Adrenal gland (tissue), 12 donors: ENCODE data around the gene AGAP3. TPM values are rescaled to one million over a fixed set of nuclear protein-coding genes. Genes with fewer than 3 reads are reported as not detected.

ENCODE experiments used
- DNase-seq, 7 donors: peaks; one replicate each; pipeline ENCODE4 v3.0.0-alpha.2; 2019 to 2020
- H3K27ac ChIP-seq, 5 donors: fragments of 200-600 bp; sonication (generic) in 4 of 5; 1 replicate in 3 of 5; 2 replicates in 2 of 5; pipeline versions ENCODE4 v1.5.1 to v1.8.0; 2016 to 2020; ENCODE audit warnings: mild to moderate bottlenecking in 1 of 5
- H3K27me3 ChIP-seq: fragments of 200-600 bp; 2 replicates; pipeline ENCODE4 v1.8.0; 2021
- H3K36me3 ChIP-seq, 2 donors: fragments of 200-600 bp; replicated peaks in 1 of 2; 1 replicate in 1 of 2; 2 replicates in 1 of 2; pipeline versions ENCODE4 v1.5.1 to v1.8.0; 2018 to 2022
- H3K4me1 ChIP-seq, 2 donors: fragments of 200-600 bp; replicated peaks in 1 of 2; 1 replicate in 1 of 2; 2 replicates in 1 of 2; pipeline versions ENCODE4 v1.5.1 to v1.8.0; 2018 to 2021
- H3K4me3 ChIP-seq, 4 donors: fragments of 200-600 bp; sonication (generic) in 3 of 4; one replicate each; pipeline ENCODE4 v1.5.1; 2016 to 2018
- H3K9me3 ChIP-seq, 3 donors: fragments of 200-600 bp; sonication (generic) in 1 of 3; replicated peaks in 1 of 3; 1 replicate in 2 of 3; 2 replicates in 1 of 3; pipeline versions ENCODE4 v1.5.1 to v1.8.0; 2016 to 2021
- POLR2A ChIP-seq, 2 donors: fragments of 450-650 bp; IDR thresholded peaks; one replicate each; pipeline ENCODE4 v1.6.1; 2017; ENCODE audit warnings: antibody characterized with exemption in 2 of 2, mild to moderate bottlenecking in 2 of 2, moderate library complexity in 1 of 2
- WGBS, 4 donors: extraction: QIAGEN DNeasy Blood & Tissue Kit in 2 of 4; methylation state at CpG; one replicate each; pipeline versions ENCODE4 v1.1.5 to v1.1.7; 2013 to 2017; 5-methylcytosine and 5-hydroxymethylcytosine counted together
- intact Hi-C, 2 donors: fragments of 100-400 bp; cut with DNase I; formaldehyde crosslinking; loops; one replicate each; pipeline versions ENCODE4 v1.14.1 to v1.15.0; 2022 to 2023
- polyA plus RNA-seq, 3 donors: library from polyadenylated mRNA; stranded (reverse); fragments of 200-250 nt in 2 of 3; fragments of 350-450 nt in 1 of 3; fragmentation: Illumina TruSeq in 1 of 3; extraction: RNeasy Lipid Tissue Mini Kit (QIAGEN cat#74804) in 1 of 3; gene quantifications; one replicate each; pipeline ENCODE4 v1.2.3, GENCODE V29; 2013 to 2014
- total RNA-seq, 9 donors: library from RNA; depleted of rRNA in 4 of 9; stranded (reverse); fragments of >200 nt in 4 of 9; fragments of 120-200 nt in 1 of 9; fragmentation: NEBNext Ultra II Directional in 1 of 9; extraction: Animal tissue kit (Norgen Biotek cat#: 25700) in 1 of 9; gene quantifications; one replicate each; pipeline versions ENCODE4 v1.1.0 to v1.2.4, GENCODE V29; 2013 to 2023
- TF ChIP-seq, protein P1 (sequence below), 6 experiments: fragments of 450-650 bp in 4 of 6; fragments of 200-600 bp in 2 of 6; sonication (generic) in 1 of 6; IDR thresholded peaks; 1 replicate in 5 of 6; 2 replicates in 1 of 6; pipeline versions ENCODE4 v1.5.1 to v1.8.0; 2016 to 2021; ENCODE audit warnings: antibody characterized with exemption in 6 of 6, mild to moderate bottlenecking in 2 of 6, moderate library complexity in 1 of 6
- donor health status: healthy with polysubstance abuse.
- donor health status: Bipolar disorder and iron deficiency.
- donor health status: DM: yes; HTN: yes; CAD: no.
- donor health status: DM: no; HTN: no; CAD: no.
- donor health status: DM: no; HTN: no; CAD: no.
- donor health status: DM: yes; HTN: yes; CAD: no.

Gene AGAP3
- total and polyA plus RNA-seq, 12 donors, result 17.2 to 236 (median 50.9) TPM

GRCh38 chr7:151091988-151092387 is 5.7 kb downstream of the AGAP3 start:
- no peaks in the 10 kb centered on the region for H3K27me3 ChIP-seq
- intact Hi-C loops, result no loop called here
- no peak overlapping the region for H3K27ac ChIP-seq
- H3K36me3 ChIP-seq, result no peaks in the 10 kb centered on the region
- H3K9me3 ChIP-seq, result no peaks in the 10 kb centered on the region
- peak in 1 of 7 donors; percentile 6 for DNase-seq
- peaks cover 16 to 42% of the 10 kb centered on the region in 2 donors for H3K4me1 ChIP-seq
- 88 to 90% (median 89%) methylated on average over 13 to 14 of the region's 14 CpGs for WGBS, 4 donors
- no peak overlapping the region for H3K4me3 ChIP-seq
- TF ChIP-seq, protein P1, sequence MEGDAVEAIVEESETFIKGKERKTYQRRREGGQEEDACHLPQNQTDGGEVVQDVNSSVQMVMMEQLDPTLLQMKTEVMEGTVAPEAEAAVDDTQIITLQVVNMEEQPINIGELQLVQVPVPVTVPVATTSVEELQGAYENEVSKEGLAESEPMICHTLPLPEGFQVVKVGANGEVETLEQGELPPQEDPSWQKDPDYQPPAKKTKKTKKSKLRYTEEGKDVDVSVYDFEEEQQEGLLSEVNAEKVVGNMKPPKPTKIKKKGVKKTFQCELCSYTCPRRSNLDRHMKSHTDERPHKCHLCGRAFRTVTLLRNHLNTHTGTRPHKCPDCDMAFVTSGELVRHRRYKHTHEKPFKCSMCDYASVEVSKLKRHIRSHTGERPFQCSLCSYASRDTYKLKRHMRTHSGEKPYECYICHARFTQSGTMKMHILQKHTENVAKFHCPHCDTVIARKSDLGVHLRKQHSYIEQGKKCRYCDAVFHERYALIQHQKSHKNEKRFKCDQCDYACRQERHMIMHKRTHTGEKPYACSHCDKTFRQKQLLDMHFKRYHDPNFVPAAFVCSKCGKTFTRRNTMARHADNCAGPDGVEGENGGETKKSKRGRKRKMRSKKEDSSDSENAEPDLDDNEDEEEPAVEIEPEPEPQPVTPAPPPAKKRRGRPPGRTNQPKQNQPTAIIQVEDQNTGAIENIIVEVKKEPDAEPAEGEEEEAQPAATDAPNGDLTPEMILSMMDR (IDR thresholded peaks at IDR 0.05), result no peak
- no peak for TF ChIP-seq POLR2A (IDR thresholded peaks at IDR 0.05)

- intact Hi-C loops, result no loop called here
- Histone ChIP-seq H3K4me3 (no peak overlapping the region), H3K27ac (no peak overlapping the region), H3K4me1 (peaks cover 5 to 29% of the 10 kb centered on the region in 2 donors), H3K36me3 (no peaks in the 10 kb centered on the region), H3K9me3 (no peaks in the 10 kb centered on the region), H3K27me3 (no peaks in the 10 kb centered on the region)
- WGBS, 4 donors, result 86 to 94% (median 92%) methylated on average over 5 to 6 of the region's 6 CpGs
- DNase-seq, result no peak
- TF ChIP-seq POLR2A (IDR thresholded peaks at IDR 0.05), result no peak
- TF ChIP-seq, protein P1 (IDR thresholded peaks at IDR 0.05), result no peak
Observed at GRCh38 chr7:151093748-151094147, 7.5 kb downstream of the AGAP3 start.

- H3K4me1 ChIP-seq, result peaks cover 4 to 20% of the 10 kb centered on the region in 2 donors
- no peak overlapping the region for H3K27ac ChIP-seq
- no peak for DNase-seq
- no peaks in the 10 kb centered on the region for H3K9me3 ChIP-seq
- H3K4me3 ChIP-seq, result no peak overlapping the region
- intact Hi-C loops, result no loop called here
- no peaks in the 10 kb centered on the region for H3K27me3 ChIP-seq
- no peaks in the 10 kb centered on the region for H3K36me3 ChIP-seq
- no peak for TF ChIP-seq POLR2A (IDR thresholded peaks at IDR 0.05)
- TF ChIP-seq, protein P1 (IDR thresholded peaks at IDR 0.05), result no peak
- WGBS, 4 donors, result 83 to 88% (median 86%) methylated on average over 5 of the region's 5 CpGs
Observed at GRCh38 chr7:151094675-151095074, 8.4 kb downstream of the AGAP3 start.

DNA sequence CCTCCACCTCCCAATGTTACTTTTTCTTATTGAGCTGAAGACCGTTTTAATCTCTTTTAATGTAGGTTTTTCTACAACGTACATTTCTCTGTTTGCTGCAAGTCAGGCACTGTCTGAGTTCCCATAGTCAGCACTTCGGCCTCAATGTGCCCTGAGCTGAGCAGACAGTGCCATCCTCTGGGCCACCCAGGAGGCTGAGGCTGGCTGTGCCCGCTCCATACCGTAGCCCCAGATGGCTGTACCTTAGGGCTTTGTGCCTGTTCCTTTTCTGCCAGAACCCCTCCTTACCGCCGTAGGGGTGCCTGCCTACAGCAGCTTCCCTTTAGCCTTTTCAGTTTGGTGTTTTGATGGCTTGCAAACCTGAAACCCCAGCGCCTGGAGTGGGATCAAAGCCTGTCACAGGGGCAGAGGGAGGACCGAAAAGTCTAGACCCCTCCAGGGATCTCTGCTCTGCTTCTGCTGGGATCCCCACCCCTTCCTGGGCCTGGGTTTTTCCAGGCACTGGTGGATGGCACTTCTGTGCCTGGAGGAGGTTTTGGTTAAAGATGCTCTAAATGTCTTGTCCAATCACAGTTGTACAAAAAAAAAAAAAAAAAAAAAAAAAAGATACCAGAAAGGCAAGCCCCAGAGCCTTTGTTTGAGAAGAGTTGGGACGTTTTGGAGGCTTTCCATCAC is 9.0 kb downstream of the AGAP3 start:
- Histone ChIP-seq H3K9me3 (no peaks in the 10 kb centered on the region), H3K36me3 (no peaks in the 10 kb centered on the region), H3K4me3 (no peak overlapping the region), H3K4me1 (peaks cover 0 to 14% of the 10 kb centered on the region in 2 donors), H3K27me3 (no peaks in the 10 kb centered on the region), H3K27ac (peak overlapping the region in 1 of 5 donors; percentile 34)
- 74 to 78% (median 76%) methylated on average over 10 of the region's 10 CpGs for WGBS, 4 donors
- TF ChIP-seq POLR2A (IDR thresholded peaks at IDR 0.05), result no peak
- TF ChIP-seq, protein P1 (IDR thresholded peaks at IDR 0.05), result no peak
- DNase-seq, result peak in 1 of 7 donors; percentile 6
- intact Hi-C loops, result no loop called here
